ENCODE results near the gene JMJD7.
"Not testable (repeated sequence)": the region's sequence is repeated elsewhere in the genome, so short reads cannot be mapped to it uniquely, and the experiment has no call there.

The JMJD7 gene

GRCh38 chr15:41822957-41823356 lies 4.9 kb upstream of the JMJD7 start:
- no peak for DNase-seq (ENCODE audit: low spot score)

GRCh38 chr15:41823502-41823901 lies 4.4 kb upstream of the JMJD7 start:
- no peak for DNase-seq (ENCODE audit: low spot score)

GRCh38 chr15:41824062-41824745 lies 3.7 kb upstream of the JMJD7 start:
- DNase-seq (ENCODE audit: low spot score): no peak

- DNase-seq (ENCODE audit: low spot score): no peak
These were observed 2.7 kb upstream of the JMJD7 start for GRCh38 chr15:41825145-41825544.

GRCh38 chr15:41825572-41826535 lies 2.0 kb upstream of the JMJD7 start:
- no peak for DNase-seq (ENCODE audit: low spot score)

GRCh38 chr15:41827290-41827879 lies 507 bp upstream of the JMJD7 start:
- DNase-seq (ENCODE audit: low spot score): no peak

- no peak for DNase-seq (ENCODE audit: low spot score)
These were observed 882 bp downstream of the JMJD7 start for GRCh38 chr15:41828807-41829141.

- DNase-seq (ENCODE audit: low spot score): no peak
These were observed 2.2 kb downstream of the JMJD7 start for GRCh38 chr15:41829959-41830646.

- not testable (repeated sequence) for DNase-seq (ENCODE audit: low spot score)
These were observed 3.4 kb downstream of the JMJD7 start for GRCh38 chr15:41831291-41831690.

GRCh38 chr15:41832208-41832607 lies 4.3 kb downstream of the JMJD7 start:
- no peak for DNase-seq (ENCODE audit: low spot score)

- no peak for DNase-seq (ENCODE audit: low spot score)
These were observed 5.0 kb downstream of the JMJD7 start for GRCh38 chr15:41832875-41833274.

- no peak for DNase-seq (ENCODE audit: low spot score)
These were observed 6.2 kb downstream of the JMJD7 start for GRCh38 chr15:41834096-41834495.

GRCh38 chr15:41836073-41836472 lies 8.2 kb downstream of the JMJD7 start:
- DNase-seq (ENCODE audit: low spot score): no peak

- no peak for DNase-seq (ENCODE audit: low spot score)
These were observed 9.0 kb downstream of the JMJD7 start for GRCh38 chr15:41836713-41837454.

GRCh38 chr15:41838400-41838897 lies 10.6 kb downstream of the JMJD7 start, which contains the start of gene PLA2G4B:
Gene PLA2G4B, plus strand, starts transcription at chr15:41838847. Its CDS starts 67 bp downstream, at chr15:41838914.
- DNase-seq (ENCODE audit: low spot score): no peak

GRCh38 chr15:41839781-41840491 lies 12.0 kb downstream of the JMJD7 start:
- DNase-seq (ENCODE audit: low spot score): no peak

GRCh38 chr15:41840673-41841072 lies 12.8 kb downstream of the JMJD7 start:
- no peak for DNase-seq (ENCODE audit: low spot score)

- no peak for DNase-seq (ENCODE audit: low spot score)
These were observed 13.2 kb downstream of the JMJD7 start for GRCh38 chr15:41841131-41841530.

GRCh38 chr15:41842229-41842628 lies 14.3 kb downstream of the JMJD7 start:
- no peak for DNase-seq (ENCODE audit: low spot score)

GRCh38 chr15:41843571-41843970 lies 15.7 kb downstream of the JMJD7 start:
- no peak for DNase-seq (ENCODE audit: low spot score)

- DNase-seq (ENCODE audit: low spot score): no peak
These were observed 16.9 kb downstream of the JMJD7 start for GRCh38 chr15:41844814-41845213.
